SK-N-SH (cell line): Measurements from ENCODE around the gene CFAP65.

Source experiments
- EP300 ChIP-seq, 2 experiments: IDR thresholded peaks; 2 replicates each; pipeline versions ENCODE4 v1.4.0 to v1.6.1; 2012; ENCODE audit warnings: borderline replicate concordance in 1 of 2, low read depth in 1 of 2, low read length in 1 of 2
- FOXJ3 ChIP-seq: sonication (generic); formaldehyde crosslinking; IDR thresholded peaks from 2 replicates; pipeline ENCODE4 v1.5.1; 2020; ENCODE audit warnings: mild to moderate bottlenecking, missing genetic modification reagents
- GABPA ChIP-seq: IDR thresholded peaks from 2 replicates; pipeline ENCODE4 v1.4.0; 2012; ENCODE audit warnings: low read depth, mild to moderate bottlenecking
- POLR2AphosphoS5 ChIP-seq: IDR thresholded peaks from 2 replicates; pipeline ENCODE4 v1.6.1; 2012; ENCODE audit warnings: low read depth, low read length
- RAD21 ChIP-seq: IDR thresholded peaks from 2 replicates; pipeline ENCODE4 v1.6.1; 2012; ENCODE audit warnings: mild to moderate bottlenecking, low read length
- RFX5 ChIP-seq: IDR thresholded peaks from 2 replicates; pipeline ENCODE4 v1.6.1; 2012; ENCODE audit warnings: mild to moderate bottlenecking, improper control_type of control experiment, low read length
- SIN3A ChIP-seq: IDR thresholded peaks from 2 replicates; pipeline ENCODE4 v1.6.1; 2012; ENCODE audit warnings: low read depth, mild to moderate bottlenecking, low read length, moderate library complexity, borderline replicate concordance
- TEAD4 ChIP-seq: IDR thresholded peaks from 2 replicates; pipeline ENCODE4 v1.4.0; 2012; ENCODE audit warnings: mild to moderate bottlenecking, borderline replicate concordance; ENCODE audit not compliant: insufficient read depth
- YY1 ChIP-seq: IDR thresholded peaks from 2 replicates; pipeline ENCODE4 v1.4.0; 2012; ENCODE audit warnings: low read depth, mild to moderate bottlenecking
- TF ChIP-seq, protein P1 (sequence below): fragments of 200-600 bp; sonication (generic); IDR thresholded peaks from 2 replicates; pipeline ENCODE4 v1.6.1; 2017; ENCODE audit warnings: antibody characterized with exemption, mild to moderate bottlenecking, moderate library complexity

GRCh38 chr2:219027511-219028055, 13.7 kb downstream of the CFAP65 start:
- TF ChIP-seq, protein P1, sequence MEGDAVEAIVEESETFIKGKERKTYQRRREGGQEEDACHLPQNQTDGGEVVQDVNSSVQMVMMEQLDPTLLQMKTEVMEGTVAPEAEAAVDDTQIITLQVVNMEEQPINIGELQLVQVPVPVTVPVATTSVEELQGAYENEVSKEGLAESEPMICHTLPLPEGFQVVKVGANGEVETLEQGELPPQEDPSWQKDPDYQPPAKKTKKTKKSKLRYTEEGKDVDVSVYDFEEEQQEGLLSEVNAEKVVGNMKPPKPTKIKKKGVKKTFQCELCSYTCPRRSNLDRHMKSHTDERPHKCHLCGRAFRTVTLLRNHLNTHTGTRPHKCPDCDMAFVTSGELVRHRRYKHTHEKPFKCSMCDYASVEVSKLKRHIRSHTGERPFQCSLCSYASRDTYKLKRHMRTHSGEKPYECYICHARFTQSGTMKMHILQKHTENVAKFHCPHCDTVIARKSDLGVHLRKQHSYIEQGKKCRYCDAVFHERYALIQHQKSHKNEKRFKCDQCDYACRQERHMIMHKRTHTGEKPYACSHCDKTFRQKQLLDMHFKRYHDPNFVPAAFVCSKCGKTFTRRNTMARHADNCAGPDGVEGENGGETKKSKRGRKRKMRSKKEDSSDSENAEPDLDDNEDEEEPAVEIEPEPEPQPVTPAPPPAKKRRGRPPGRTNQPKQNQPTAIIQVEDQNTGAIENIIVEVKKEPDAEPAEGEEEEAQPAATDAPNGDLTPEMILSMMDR = no peak
- TF ChIP-seq RFX5 (no peak), TEAD4 (no peak), POLR2AphosphoS5 (no peak), EP300 (IDR thresholded peaks at IDR 0.05; ENCODE audit: borderline replicate concordance in 1 of 2, low read depth in 1 of 2, low read length in 1 of 2) (no peak), FOXJ3 (CRISPR knock-in tag) (no peak), YY1 (no peak), SIN3A (no peak), RAD21 (no peak), GABPA (no peak)
